CD8-positive, alpha-beta memory T cell (primary cell): Measurements from ENCODE around the gene XPO6. TPM values are rescaled to one million over a fixed set of nuclear protein-coding genes. Genes with fewer than 3 reads are reported as not detected.
"Not testable (repeated sequence)": the region's sequence is repeated elsewhere in the genome, so short reads cannot be mapped to it uniquely, and the experiment has no call there.

ENCODE experiments used
- CTCF ChIA-PET: fragments of 350-600 bp; sonication (Branson Sonifier 250); formaldehyde crosslinking; loops from one replicate; lab custom pipeline; 2021; ENCODE audit warnings: antibody characterized with exemption; lab: Charles Lee
- POLR2A ChIA-PET: fragments of 350-600 bp; sonication (Branson Sonifier 250); formaldehyde crosslinking; loops from one replicate; lab custom pipeline; 2021; ENCODE audit warnings: antibody characterized with exemption; lab: Charles Lee
- DNase-seq, 5 donors: peaks; one replicate each; pipeline versions ENCODE4 v3.0.0 to v3.0.0-alpha.2; 2020 to 2022; ENCODE audit warnings: mixed read lengths in 1 of 5
- H3K27ac ChIP-seq: one replicate; pipeline ENCODE4 v1.7.0; 2013; ENCODE audit warnings: low read depth, mild to moderate bottlenecking, low read length, moderate library complexity
- H3K27me3 ChIP-seq: 2 replicates; pipeline ENCODE4 v1.7.0; 2013; ENCODE audit warnings: low read length, mild to moderate bottlenecking; ENCODE audit not compliant: insufficient read depth, poor library complexity, severe bottlenecking
- H3K36me3 ChIP-seq: 2 replicates; pipeline ENCODE4 v1.7.0; 2013; ENCODE audit warnings: mild to moderate bottlenecking, low read length, moderate library complexity; ENCODE audit not compliant: insufficient read depth
- H3K4me1 ChIP-seq: 2 replicates; pipeline ENCODE4 v1.7.0; 2013; ENCODE audit warnings: mild to moderate bottlenecking, low read length, moderate library complexity; ENCODE audit not compliant: insufficient read depth
- H3K4me3 ChIP-seq: 2 replicates; pipeline ENCODE4 v1.7.0; 2013; ENCODE audit warnings: mild to moderate bottlenecking, low read length
- H3K9me3 ChIP-seq: 2 replicates; pipeline ENCODE4 v1.7.0; 2013; ENCODE audit warnings: mild to moderate bottlenecking, low read length
- H3K27ac Mint-ChIP-seq, 8 donors: one replicate each; pipeline ENCODE4 v1.8.0; 2020 to 2021; ENCODE audit warnings: mixed read lengths in 8 of 8, mild to moderate bottlenecking in 6 of 8, inconsistent platforms in 3 of 8, moderate library complexity in 3 of 8
- H3K27me3 Mint-ChIP-seq, 2 donors: one replicate each; pipeline ENCODE4 v1.8.0; 2020 to 2021; ENCODE audit warnings: mixed read lengths in 2 of 2, mild to moderate bottlenecking in 1 of 2, moderate library complexity in 1 of 2
- H3K36me3 Mint-ChIP-seq, 3 donors: one replicate each; pipeline ENCODE4 v1.8.0; 2020 to 2021; ENCODE audit warnings: mixed read lengths in 3 of 3, inconsistent platforms in 1 of 3, mild to moderate bottlenecking in 1 of 3
- H3K4me1 Mint-ChIP-seq, 3 donors: one replicate each; pipeline ENCODE4 v1.8.0; 2020 to 2021; ENCODE audit warnings: mixed read lengths in 3 of 3, inconsistent platforms in 1 of 3, mild to moderate bottlenecking in 1 of 3
- H3K4me3 Mint-ChIP-seq, 7 donors: one replicate each; pipeline ENCODE4 v1.8.0; 2020 to 2021; ENCODE audit warnings: mixed read lengths in 7 of 7, mild to moderate bottlenecking in 6 of 7, moderate library complexity in 4 of 7, inconsistent platforms in 2 of 7
- H3K9me3 Mint-ChIP-seq, 5 donors: one replicate each; pipeline ENCODE4 v1.8.0; 2020 to 2022; ENCODE audit warnings: mixed read lengths in 5 of 5, mild to moderate bottlenecking in 3 of 5, moderate library complexity in 2 of 5, inconsistent platforms in 1 of 5
- polyA plus RNA-seq: library from polyadenylated mRNA; unstranded; fragments of 300-500 nt; fragmentation: Illumina TruSeq; gene quantifications from one replicate; pipeline ENCODE4 v1.2.3, GENCODE V29; 2021
- total RNA-seq, 2 experiments: library from RNA; stranded (reverse); gene quantifications; one replicate each; pipeline ENCODE4 v1.2.3, GENCODE V29; 2021

Gene XPO6
- total and polyA plus RNA-seq, 3 experiments from 2014 or later: 96.8 to 234 (median 228) TPM

DNA sequence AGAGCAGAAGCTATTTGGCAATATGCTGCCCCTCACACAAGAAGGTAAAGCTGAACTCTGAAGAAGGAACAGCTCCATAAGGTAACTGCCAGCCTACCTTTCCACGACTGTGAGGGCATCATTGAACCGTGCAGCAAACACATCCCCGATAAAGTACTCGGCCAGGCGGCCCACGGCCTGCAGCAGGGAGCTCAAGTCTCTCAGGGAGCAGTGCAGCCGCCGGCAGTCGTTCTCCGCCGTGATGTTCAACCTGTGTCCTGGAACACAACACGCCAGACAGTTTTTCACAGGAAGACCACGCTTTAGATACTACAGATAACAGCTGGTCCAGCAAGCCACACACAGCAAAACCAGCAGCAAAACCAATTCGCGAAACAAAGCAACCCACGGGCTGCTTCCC, 86.2 kb downstream of the XPO6 start:
- H3K9me3 Mint-ChIP-seq: no peaks in the 10 kb centered on the region
- H3K4me1 Mint-ChIP-seq: peaks cover 14 to 28% (median 25%) of the 10 kb centered on the region in 3 donors
- peaks cover 0 to 2% of the 10 kb centered on the region in 2 donors for H3K27me3 Mint-ChIP-seq
- no peaks in the 10 kb centered on the region for H3K9me3 ChIP-seq
- CTCF ChIA-PET: interaction anchor here (1.1 to 2.1 kb wide), 2 partner anchors 8 to 10 kb away, joined by 3 to 5 read pairs; no protein-coding TSS in a partner anchor
- peaks cover 88% of the 10 kb centered on the region for H3K36me3 ChIP-seq
- H3K27ac Mint-ChIP-seq: peak overlapping the region in 4 of 8 donors; percentile 12 to 85 (median 44)
- peak overlapping the region in 1 of 7 donors; percentile 23 for H3K4me3 Mint-ChIP-seq
- H3K4me1 ChIP-seq: no peaks in the 10 kb centered on the region
- H3K27ac ChIP-seq: no peak overlapping the region
- peaks cover 21 to 96% (median 22%) of the 10 kb centered on the region in 3 donors for H3K36me3 Mint-ChIP-seq
- no peak for DNase-seq
- H3K27me3 ChIP-seq: no peaks in the 10 kb centered on the region
- no peak overlapping the region for H3K4me3 ChIP-seq
- POLR2A ChIA-PET: no interaction called here

DNA sequence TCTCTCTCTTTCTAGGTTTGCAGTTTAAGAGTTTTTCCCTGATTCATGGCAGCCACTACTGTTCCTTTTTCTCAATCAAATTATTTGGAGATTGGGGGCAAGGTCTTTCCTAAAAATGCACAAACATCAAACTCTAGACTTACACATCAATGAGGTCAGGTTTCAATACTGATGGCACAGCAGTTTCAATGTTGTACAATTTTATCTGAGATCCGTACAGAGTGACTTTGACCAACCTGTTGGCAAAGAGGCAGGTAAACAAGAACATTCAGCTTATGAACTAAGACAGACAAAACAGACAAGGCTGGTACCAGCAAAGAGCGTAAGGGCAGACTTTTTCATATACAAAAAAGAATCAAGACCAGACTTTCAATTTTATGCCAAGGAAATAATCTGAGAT, 90.2 kb downstream of the XPO6 start:
- H3K27ac Mint-ChIP-seq: peak overlapping the region in 6 of 8 donors; percentile 10 to 79 (median 54)
- H3K36me3 ChIP-seq: peaks cover 76% of the 10 kb centered on the region
- H3K27me3 Mint-ChIP-seq: no peaks in the 10 kb centered on the region
- H3K27me3 ChIP-seq: no peaks in the 10 kb centered on the region
- peaks cover 11 to 95% (median 20%) of the 10 kb centered on the region in 3 donors for H3K36me3 Mint-ChIP-seq
- CTCF ChIA-PET: no interaction called here
- no peak overlapping the region for H3K4me3 ChIP-seq
- no peak overlapping the region for H3K27ac ChIP-seq
- no peaks in the 10 kb centered on the region for H3K4me1 ChIP-seq
- DNase-seq: no peak
- no peaks in the 10 kb centered on the region for H3K9me3 ChIP-seq
- peaks cover under 1 to 3% (median under 1%) of the 10 kb centered on the region in 3 donors for H3K4me1 Mint-ChIP-seq
- no peaks in the 10 kb centered on the region for H3K9me3 Mint-ChIP-seq
- H3K4me3 Mint-ChIP-seq: no peak overlapping the region
- POLR2A ChIA-PET: no interaction called here

DNA sequence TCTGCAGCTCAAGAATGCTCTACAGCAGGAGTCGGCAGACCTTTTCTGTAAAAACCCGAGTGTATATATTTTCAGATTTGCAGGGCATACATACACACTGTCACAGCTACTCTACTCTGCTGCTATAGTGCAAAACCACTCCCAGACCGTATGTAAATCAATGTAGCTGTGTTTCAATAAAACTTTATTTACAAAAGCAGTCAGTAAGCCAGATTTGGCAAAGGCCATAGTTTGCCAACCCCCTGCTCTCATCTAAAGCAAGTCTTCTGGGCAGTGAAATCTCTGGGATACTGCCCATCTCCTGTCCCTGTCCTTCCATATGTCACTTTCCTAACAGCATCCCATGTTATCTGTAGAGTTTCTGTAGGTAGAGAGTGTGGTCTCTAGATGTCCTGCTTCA, 91.0 kb downstream of the XPO6 start:
- POLR2A ChIA-PET: no interaction called here
- H3K27ac ChIP-seq: no peak overlapping the region
- Mint-ChIP-seq H3K4me3 (no peak overlapping the region), H3K27ac (peak overlapping the region in 6 of 8 donors; percentile 9 to 79 (median 55)), H3K9me3 (no peaks in the 10 kb centered on the region), H3K4me1 (peaks cover 0 to 3% (median 2%) of the 10 kb centered on the region in 3 donors), H3K36me3 (peaks cover 11 to 96% (median 25%) of the 10 kb centered on the region in 3 donors), H3K27me3 (no peaks in the 10 kb centered on the region)
- H3K36me3 ChIP-seq: peaks cover 70% of the 10 kb centered on the region
- CTCF ChIA-PET: no interaction called here
- no peak overlapping the region for H3K4me3 ChIP-seq
- DNase-seq: no peak
- H3K4me1 ChIP-seq: no peaks in the 10 kb centered on the region
- no peaks in the 10 kb centered on the region for H3K9me3 ChIP-seq
- H3K27me3 ChIP-seq: no peaks in the 10 kb centered on the region

DNA sequence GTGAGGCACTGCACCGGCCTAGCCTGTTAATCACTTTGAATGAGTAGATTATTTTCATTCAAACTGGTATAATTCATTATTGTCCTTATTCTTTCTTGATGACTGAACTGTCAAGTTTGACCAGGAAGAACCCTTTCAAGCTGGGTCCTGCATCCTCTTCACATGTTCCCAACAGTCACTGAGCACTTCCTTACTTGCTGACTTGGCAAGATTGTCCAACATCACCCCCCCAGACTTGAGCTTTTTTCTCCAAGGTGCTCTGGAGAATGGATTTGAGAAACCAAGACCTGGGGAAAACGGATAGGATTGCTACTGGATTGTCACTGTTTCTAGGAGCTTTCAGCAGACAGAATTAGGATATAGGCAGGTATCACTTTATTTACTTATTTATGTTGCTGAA, 93.1 kb downstream of the XPO6 start:
- CTCF ChIA-PET: interaction anchor here (1.3 kb wide), 1 partner anchor 100 kb away, joined by 5 read pairs; no protein-coding TSS in a partner anchor
- Mint-ChIP-seq H3K27ac (peak overlapping the region in 5 of 8 donors; percentile 7 to 63 (median 33)), H3K36me3 (peaks cover 15 to 95% (median 21%) of the 10 kb centered on the region in 3 donors), H3K9me3 (no peaks in the 10 kb centered on the region), H3K4me3 (no peak overlapping the region), H3K27me3 (no peaks in the 10 kb centered on the region), H3K4me1 (peaks cover 3 to 12% (median 5%) of the 10 kb centered on the region in 3 donors)
- POLR2A ChIA-PET: interaction anchor here (0.7 kb wide), 1 partner anchor 1198 kb away, joined by 8 read pairs; no protein-coding TSS in a partner anchor
- H3K4me3 ChIP-seq: no peak overlapping the region
- H3K36me3 ChIP-seq: peaks cover 62% of the 10 kb centered on the region
- no peak for DNase-seq
- H3K27ac ChIP-seq: peak overlapping the region; percentile 1
- no peaks in the 10 kb centered on the region for H3K4me1 ChIP-seq
- no peaks in the 10 kb centered on the region for H3K27me3 ChIP-seq
- H3K9me3 ChIP-seq: no peaks in the 10 kb centered on the region

DNA sequence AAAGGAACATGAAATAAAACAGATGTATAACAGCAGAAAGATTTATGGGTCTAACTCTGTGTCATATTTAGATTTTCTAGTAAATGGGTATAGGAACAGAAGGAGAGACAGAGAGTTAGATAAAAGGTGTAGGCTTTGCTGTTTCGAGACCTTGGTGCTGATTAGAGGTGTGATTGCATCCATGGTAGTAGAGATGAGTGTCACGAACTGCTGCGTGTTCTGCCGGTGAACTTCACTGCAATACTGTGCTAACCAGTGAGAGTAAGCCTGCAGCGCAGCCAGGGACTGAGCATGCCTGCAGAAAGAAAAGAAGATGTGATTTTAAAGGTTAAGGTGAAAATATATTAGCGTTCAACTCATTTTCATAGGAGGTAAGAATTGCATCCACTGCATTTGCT, 94.6 kb downstream of the XPO6 start:
- Histone ChIP-seq H3K9me3 (no peaks in the 10 kb centered on the region), H3K27me3 (no peaks in the 10 kb centered on the region), H3K4me3 (no peak overlapping the region), H3K27ac (no peak overlapping the region), H3K36me3 (peaks cover 61% of the 10 kb centered on the region), H3K4me1 (no peaks in the 10 kb centered on the region)
- Mint-ChIP-seq H3K4me1 (peaks cover 5 to 12% (median 5%) of the 10 kb centered on the region in 3 donors), H3K36me3 (peaks cover 15 to 94% (median 24%) of the 10 kb centered on the region in 3 donors), H3K9me3 (no peaks in the 10 kb centered on the region), H3K4me3 (no peak overlapping the region), H3K27ac (no peak overlapping the region), H3K27me3 (no peaks in the 10 kb centered on the region)
- ChIA-PET POLR2A (no interaction called here), CTCF (no interaction called here)
- no peak for DNase-seq

DNA sequence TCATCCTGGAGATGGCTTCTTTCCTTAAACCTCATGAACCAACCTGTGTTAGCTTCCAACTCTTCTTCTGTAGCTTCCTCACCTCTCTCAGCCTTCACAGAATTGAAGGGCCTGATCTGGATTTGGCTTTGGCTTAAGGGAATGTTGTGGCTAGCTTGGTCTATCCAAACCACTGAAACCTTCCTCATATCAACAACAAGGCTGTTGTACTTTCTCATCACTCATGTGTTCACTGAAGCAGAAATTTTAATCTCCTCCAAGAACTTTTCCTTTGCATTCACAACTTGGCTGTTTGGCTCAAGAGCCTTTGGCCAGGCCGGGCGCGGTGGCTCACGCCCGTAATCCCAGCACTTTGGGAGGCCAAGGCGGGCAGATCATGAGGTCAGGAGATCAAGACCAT, 95.9 kb downstream of the XPO6 start:
- H3K27ac ChIP-seq, H3K27me3 ChIP-seq, H3K4me3 Mint-ChIP-seq, H3K27me3 Mint-ChIP-seq, DNase-seq, H3K4me1 ChIP-seq, H3K4me3 ChIP-seq, H3K9me3 ChIP-seq, POLR2A ChIA-PET, H3K9me3 Mint-ChIP-seq: not testable (repeated sequence)
- peaks cover 60% of the 10 kb centered on the region for H3K36me3 ChIP-seq
- Mint-ChIP-seq H3K4me1 (peaks cover 2 to 12% (median 5%) of the 10 kb centered on the region in 3 donors), H3K36me3 (peaks cover 7 to 95% (median 21%) of the 10 kb centered on the region in 3 donors), H3K27ac (peak overlapping the region in 4 of 8 donors; percentile 28 to 81 (median 48))
- CTCF ChIA-PET: interaction anchor here (2.0 kb wide), 1 partner anchor 102 kb away, joined by 4 read pairs; no protein-coding TSS in a partner anchor

DNA sequence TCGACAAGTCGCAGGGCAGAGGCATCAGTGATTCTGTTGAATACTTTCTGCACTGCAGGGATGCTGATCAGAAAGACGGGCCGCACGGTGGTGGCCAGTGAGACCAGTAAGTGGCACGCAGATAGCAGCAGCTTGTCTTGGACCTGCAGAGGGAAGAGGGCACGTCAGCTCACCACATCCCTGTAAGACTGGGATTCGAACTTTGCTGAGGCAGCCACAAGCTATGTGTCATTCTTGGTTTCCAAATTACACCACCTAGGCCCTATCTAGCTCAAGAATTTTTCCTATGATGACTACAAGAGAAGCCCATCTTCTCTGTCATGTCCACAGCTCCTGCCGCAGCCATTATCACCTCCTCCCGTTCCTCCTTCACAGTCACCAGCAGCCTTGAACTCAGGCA, 98.9 kb downstream of the XPO6 start:
- Histone ChIP-seq H3K27me3 (no peaks in the 10 kb centered on the region), H3K4me1 (no peaks in the 10 kb centered on the region), H3K36me3 (peaks cover 66% of the 10 kb centered on the region), H3K9me3 (no peaks in the 10 kb centered on the region), H3K27ac (no peak overlapping the region), H3K4me3 (no peak overlapping the region)
- ChIA-PET CTCF (interaction anchor here (1.2 to 1.4 kb wide), 2 partner anchors 10 to 105 kb away, joined by 4 read pairs; no protein-coding TSS in a partner anchor), POLR2A (no interaction called here)
- Mint-ChIP-seq H3K27me3 (no peaks in the 10 kb centered on the region), H3K9me3 (no peaks in the 10 kb centered on the region), H3K36me3 (peaks cover 4 to 96% (median 25%) of the 10 kb centered on the region in 3 donors), H3K4me1 (peaks cover 9 to 23% (median 12%) of the 10 kb centered on the region in 3 donors), H3K27ac (peak overlapping the region in 4 of 8 donors; percentile 52 to 93 (median 72)), H3K4me3 (no peak overlapping the region)
- no peak for DNase-seq

DNA sequence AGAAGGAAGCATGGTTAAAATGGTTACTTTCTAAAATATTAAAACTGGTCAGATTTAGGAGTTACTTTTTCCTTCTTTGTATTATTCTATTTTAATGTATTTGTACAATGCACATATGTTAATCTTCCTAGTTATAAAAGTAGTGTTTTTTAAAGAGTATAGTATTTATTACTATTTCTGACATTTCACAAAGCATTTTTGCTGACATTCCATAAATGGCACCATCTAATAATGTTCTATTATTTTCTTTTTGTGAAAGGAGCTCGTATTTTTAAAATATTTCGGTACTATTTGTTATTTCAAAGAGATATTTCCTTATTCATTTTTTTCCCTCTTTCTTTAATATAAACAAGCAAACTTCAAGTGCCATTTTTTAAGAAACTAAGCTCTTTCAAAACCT, 100.8 kb downstream of the XPO6 start:
- peaks cover 11 to 96% (median 28%) of the 10 kb centered on the region in 3 donors for H3K36me3 Mint-ChIP-seq
- ChIA-PET POLR2A (no interaction called here), CTCF (interaction anchor here (1.2 kb wide), 1 partner anchor 40 kb away, joined by 4 read pairs; no protein-coding TSS in a partner anchor)
- no peaks in the 10 kb centered on the region for H3K9me3 Mint-ChIP-seq
- no peaks in the 10 kb centered on the region for H3K27me3 Mint-ChIP-seq
- H3K4me3 Mint-ChIP-seq: no peak overlapping the region
- peaks cover 9 to 23% (median 12%) of the 10 kb centered on the region in 3 donors for H3K4me1 Mint-ChIP-seq
- H3K27me3 ChIP-seq: no peaks in the 10 kb centered on the region
- H3K9me3 ChIP-seq: no peaks in the 10 kb centered on the region
- peak overlapping the region in 4 of 8 donors; percentile 15 to 45 (median 24) for H3K27ac Mint-ChIP-seq
- peaks cover 74% of the 10 kb centered on the region for H3K36me3 ChIP-seq
- no peaks in the 10 kb centered on the region for H3K4me1 ChIP-seq
- no peak overlapping the region for H3K27ac ChIP-seq
- no peak for DNase-seq
- H3K4me3 ChIP-seq: no peak overlapping the region
